Measurements from ENCODE around the gene HIGD1C. TPM values are rescaled to one million over a fixed set of nuclear protein-coding genes. Genes with fewer than 3 reads are reported as not detected.

Gene HIGD1C
- total RNA-seq, 4 donors from 2014 or later: not detected

- no peaks in the 10 kb centered on the region for H3K27me3 ChIP-seq
- H3K4me3 ChIP-seq: no peak overlapping the region
- H3K4me1 ChIP-seq: peaks cover 0 to 44% (median 15%) of the 10 kb centered on the region in 4 donors
- H3K9me3 ChIP-seq: no peaks in the 10 kb centered on the region
- no peak for DNase-seq (ENCODE audit: low spot score in 2 of 2)
- no peaks in the 10 kb centered on the region for H3K36me3 ChIP-seq
- H3K27ac ChIP-seq: no peak overlapping the region
- TF ChIP-seq EP300 (IDR thresholded peaks at IDR 0.05) (no peak), CTCF (IDR thresholded peaks at IDR 0.05) (no peak), POLR2A (IDR thresholded peaks at IDR 0.05) (no peak)
Measured at GRCh38 chr12:51017452-51017851, 65.1 kb downstream of the HIGD1C start.

- TF ChIP-seq EP300 (IDR thresholded peaks at IDR 0.05) (no peak), POLR2A (IDR thresholded peaks at IDR 0.05) (no peak), CTCF (IDR thresholded peaks at IDR 0.05) (no peak)
- H3K27me3 ChIP-seq: no peaks in the 10 kb centered on the region
- no peak overlapping the region for H3K4me3 ChIP-seq
- peaks cover 0 to 50% (median 23%) of the 10 kb centered on the region in 4 donors for H3K4me1 ChIP-seq
- H3K9me3 ChIP-seq: no peaks in the 10 kb centered on the region
- DNase-seq (ENCODE audit: low spot score in 2 of 2): no peak
- WGBS, 2 donors: 91 to 99% methylated on average over 2 of the region's 2 CpGs
- no peaks in the 10 kb centered on the region for H3K36me3 ChIP-seq
- H3K27ac ChIP-seq: peak overlapping the region in 2 of 4 donors; percentile 85 to 90
Measured at GRCh38 chr12:51018956-51019355, 66.6 kb downstream of the HIGD1C start.

- TF ChIP-seq EP300 (IDR thresholded peaks at IDR 0.05) (no peak), POLR2A (IDR thresholded peaks at IDR 0.05) (no peak), CTCF (IDR thresholded peaks at IDR 0.05) (no peak)
- WGBS, 2 donors: 66 to 69% methylated on average over 2 of the region's 2 CpGs
Measured at GRCh38 chr12:51019927-51020326, 67.6 kb downstream of the HIGD1C start.

More at GRCh38 chr12:51019927-51020326, 67.6 kb downstream of the HIGD1C start:
- peak overlapping the region in 2 of 4 donors; percentile 85 to 90 for H3K27ac ChIP-seq
- H3K27me3 ChIP-seq: no peaks in the 10 kb centered on the region
- H3K36me3 ChIP-seq: no peaks in the 10 kb centered on the region
- no peak overlapping the region for H3K4me3 ChIP-seq
- H3K4me1 ChIP-seq: peaks cover 0 to 55% (median 25%) of the 10 kb centered on the region in 4 donors
- no peaks in the 10 kb centered on the region for H3K9me3 ChIP-seq
- no peak for DNase-seq (ENCODE audit: low spot score in 2 of 2)

Small RNA genes lying within 50 kb of the gene (small RNA-seq; reads per million reads assigned to genes)
- gene AC008121.1 (not detected), gene RF00019 (not detected), gene RNU6-87P (not detected)

Other genes with a start within 250 kb of the HIGD1C start
- gene ATF1, start 188.4 kb upstream of the HIGD1C start, total RNA-seq: 10 to 100 TPM; 16.8 to 24.9 (median 18.0) TPM
- not detected for gene TMPRSS12, start 109.6 kb upstream of the HIGD1C start, total RNA-seq
- gene SLC11A2, start 73.8 kb downstream of the HIGD1C start, total RNA-seq: 10 to 100 TPM; 44.0 to 81.9 (median 51.2) TPM
- gene LETMD1, start 95.8 kb downstream of the HIGD1C start, total RNA-seq: 10 to 100 TPM; 52.3 to 72.4 (median 66.7) TPM
- gene CSRNP2, start 131.1 kb downstream of the HIGD1C start, total RNA-seq: 10 to 100 TPM; 22.6 to 36.2 (median 31.1) TPM
- 10 to 100 TPM; 13.5 to 21.6 (median 19.5) TPM for gene TFCP2, start 220.6 kb downstream of the HIGD1C start, total RNA-seq